GM18519 (cell line): Measurements from ENCODE around the gene CTLA4.

Experiments used
- ATAC-seq: cut with Tn5 transposase; IDR thresholded peaks from one replicate; pipeline ENCODE4 v1.9.1; 2021; ENCODE audit warnings: mild to moderate bottlenecking, moderate library complexity; ENCODE audit not compliant: unreplicated experiment, low FRiP score

CTLA4 gene

DNA sequence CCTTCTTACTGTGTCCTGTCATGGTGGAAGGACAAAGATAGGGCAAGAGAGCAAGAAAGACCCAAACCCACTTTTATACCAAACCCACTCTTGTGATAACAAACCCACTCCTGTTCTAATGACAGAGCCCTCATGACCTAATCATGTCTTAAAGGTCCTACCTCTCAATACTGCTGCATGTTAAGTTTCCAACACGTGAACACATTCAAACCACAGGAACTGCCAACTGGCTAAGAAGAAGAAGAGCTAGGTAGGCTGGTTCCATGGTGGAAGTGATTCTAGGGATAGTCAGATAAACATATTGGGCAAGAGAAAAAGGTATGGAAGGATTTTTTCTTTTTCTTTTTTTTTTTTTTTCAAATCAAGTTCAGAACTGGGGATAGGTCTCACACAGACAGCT, 22.0 kb downstream of the CTLA4 start:
- no peak for ATAC-seq

DNA sequence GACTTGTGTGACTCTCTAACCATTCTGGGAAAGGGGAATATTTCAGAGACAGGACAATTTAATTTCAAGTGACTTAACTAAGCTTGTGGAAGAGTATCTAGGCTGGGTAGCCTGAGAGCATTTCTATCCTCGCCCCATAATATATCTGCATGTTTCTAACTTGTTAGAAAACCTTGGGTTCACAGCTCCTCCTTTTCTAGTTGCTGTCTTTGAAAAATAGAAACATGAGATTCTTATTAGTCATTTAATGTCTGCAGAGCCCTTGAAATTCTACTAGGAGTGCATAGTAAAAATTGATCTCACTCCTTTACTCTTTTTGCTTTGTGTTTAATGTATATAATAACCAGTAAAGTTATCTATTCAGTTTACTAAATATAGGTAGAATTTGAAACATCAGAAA, 22.4 kb downstream of the CTLA4 start:
- ATAC-seq = no peak

DNA sequence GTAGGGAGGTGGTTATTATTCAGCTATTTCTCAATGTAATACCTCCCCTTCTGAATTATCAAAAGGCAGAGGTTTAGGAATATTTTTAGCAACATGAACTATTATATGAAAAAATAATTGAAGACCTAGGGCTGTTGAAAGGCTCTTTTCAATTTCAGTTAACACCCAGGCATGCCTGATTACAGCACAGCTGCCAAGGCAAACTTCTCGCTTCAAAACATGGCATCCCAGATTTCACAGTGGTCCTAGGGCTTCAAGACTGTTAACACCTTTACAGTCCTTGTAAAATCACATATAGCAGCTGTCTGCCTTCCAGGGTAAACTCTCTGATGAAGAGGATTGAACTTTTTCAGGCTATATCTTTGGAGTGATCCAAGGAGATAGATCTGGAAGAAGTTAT, 23.2 kb downstream of the CTLA4 start:
- ATAC-seq = no peak

DNA sequence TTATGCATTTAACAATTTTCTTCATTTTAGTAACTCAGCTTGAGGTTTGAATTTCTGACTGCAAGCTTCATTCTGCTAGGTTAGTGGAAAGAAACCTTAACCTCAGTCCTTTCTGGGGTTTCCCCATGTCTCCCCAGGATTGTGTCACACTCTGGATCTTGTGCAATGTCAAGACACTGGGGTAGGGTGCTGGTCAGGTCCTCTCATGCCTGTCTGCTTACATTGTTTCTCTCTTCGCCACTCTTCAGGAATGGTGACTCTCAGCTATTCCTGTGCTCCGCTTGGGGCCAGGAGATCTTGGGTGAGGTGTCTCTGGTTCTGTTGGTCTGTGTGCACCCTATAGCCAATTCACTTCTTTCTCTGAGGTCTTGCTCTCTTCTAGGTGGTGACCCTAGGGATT, 23.9 kb downstream of the CTLA4 start:
- ATAC-seq = no peak

DNA sequence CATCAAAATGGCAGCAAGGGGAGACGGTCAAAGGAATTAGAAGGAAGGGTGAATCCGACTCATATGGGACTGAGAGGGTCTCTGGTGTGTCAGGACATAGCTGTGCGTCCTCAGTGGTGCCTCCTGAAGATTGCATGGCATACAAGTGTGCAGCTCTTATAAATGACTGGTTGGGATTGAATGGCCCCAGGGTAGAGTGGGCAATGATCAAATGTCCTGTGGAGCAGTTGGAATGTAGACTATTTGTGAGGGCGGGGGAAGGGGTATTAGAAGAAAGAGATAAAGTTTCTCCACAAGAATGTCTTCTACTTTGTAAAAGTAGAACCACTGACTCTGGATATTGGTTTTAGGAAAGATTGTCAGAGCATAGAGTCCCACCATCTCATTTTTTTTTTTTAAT, 24.6 kb downstream of the CTLA4 start:
- ATAC-seq = no peak

DNA sequence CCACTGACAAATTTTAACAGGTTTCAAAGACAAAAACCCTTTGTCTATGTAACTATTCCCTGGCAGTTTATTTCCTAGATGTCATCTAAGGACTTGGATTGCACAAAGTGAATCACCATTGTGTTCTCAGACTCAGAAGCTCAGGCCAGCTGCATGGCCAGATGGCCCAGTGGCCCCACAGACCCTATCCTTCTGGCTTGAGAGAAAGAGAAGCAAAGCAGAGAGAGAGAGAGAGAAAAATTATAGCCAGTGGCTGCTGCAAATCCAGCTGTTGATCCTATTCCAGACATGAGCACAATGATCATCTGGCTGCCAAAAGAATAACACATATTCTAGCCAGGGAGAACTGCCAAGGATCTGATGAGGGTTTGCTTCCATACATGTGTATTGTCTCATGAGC, 25.8 kb downstream of the CTLA4 start:
- ATAC-seq = no peak

DNA sequence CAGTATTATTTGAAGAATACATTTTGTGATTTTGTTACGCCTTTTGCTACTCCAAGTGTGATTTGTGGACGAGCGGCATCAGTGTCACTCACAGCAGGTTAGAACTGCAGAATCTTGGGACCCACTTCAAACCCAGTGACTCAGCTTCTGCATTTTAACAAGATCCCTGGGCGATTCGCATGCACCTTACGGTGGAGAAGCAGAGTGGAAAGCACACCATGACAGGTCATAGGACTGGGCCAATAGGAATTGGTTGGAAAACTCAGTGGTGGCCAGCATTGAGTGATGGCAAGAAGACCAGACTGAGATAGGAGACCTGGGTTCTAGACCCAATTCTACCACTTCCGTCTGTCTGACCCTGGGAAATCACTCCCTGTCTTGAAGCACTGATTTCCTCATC, 26.3 kb downstream of the CTLA4 start:
- ATAC-seq = no peak

DNA sequence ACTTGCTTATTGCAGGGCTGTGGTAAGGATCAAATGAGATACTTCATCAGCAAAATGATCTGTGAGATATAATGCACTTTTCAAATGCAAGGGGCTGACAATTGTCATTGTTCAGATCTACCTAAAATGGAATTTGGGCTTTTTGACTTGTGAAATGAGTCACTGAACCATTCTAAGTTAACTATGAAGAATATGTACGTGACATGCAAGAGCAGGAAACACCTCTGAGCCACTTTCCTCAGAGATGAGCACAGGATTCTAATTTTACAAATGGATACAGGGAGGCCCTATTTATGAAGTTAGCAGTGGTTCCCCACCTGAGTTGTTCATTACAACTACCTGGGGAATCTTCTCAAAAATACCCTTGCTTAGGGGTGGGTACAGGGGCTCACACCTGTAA, 26.7 kb downstream of the CTLA4 start:
- ATAC-seq = peak; percentile 46

DNA sequence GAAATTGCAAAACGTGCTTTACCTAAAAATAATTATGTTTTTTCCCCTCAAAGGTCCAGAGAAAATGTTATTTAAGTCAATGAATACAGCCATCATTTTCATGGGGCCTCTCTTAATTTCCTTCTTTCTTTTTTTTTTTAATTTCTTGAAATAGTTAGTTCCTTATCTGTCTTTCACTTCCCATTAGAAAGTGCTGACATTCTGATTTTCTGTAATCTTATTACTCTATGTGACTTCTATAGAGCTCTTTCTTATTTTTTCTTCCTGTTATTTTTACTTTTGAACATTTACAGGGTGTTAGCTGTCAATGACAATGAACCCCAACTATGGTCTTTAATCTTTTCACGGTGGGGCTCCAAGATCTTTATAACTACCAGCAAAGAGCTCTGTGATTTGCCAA, 30.0 kb downstream of the CTLA4 start:
- ATAC-seq = no peak

DNA sequence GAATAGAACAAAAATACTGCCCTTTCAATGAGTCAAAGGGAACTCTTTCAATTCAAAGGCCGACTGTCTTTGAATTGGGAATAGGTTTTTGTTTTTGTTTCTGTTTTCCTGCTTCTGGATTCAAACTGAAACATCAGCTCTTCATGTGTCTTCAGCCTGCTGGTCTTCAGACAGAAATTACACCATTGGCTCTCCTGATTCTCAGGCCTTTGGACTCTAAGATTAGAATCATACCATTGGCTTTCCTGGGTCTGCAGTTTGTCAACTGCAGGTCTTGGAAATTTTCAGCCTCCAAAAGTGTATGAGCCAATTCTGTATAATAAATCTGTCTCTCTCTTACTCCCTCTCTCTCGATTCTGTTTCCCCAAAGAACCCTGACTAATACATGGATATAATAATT, 31.1 kb downstream of the CTLA4 start:
- no peak for ATAC-seq

DNA sequence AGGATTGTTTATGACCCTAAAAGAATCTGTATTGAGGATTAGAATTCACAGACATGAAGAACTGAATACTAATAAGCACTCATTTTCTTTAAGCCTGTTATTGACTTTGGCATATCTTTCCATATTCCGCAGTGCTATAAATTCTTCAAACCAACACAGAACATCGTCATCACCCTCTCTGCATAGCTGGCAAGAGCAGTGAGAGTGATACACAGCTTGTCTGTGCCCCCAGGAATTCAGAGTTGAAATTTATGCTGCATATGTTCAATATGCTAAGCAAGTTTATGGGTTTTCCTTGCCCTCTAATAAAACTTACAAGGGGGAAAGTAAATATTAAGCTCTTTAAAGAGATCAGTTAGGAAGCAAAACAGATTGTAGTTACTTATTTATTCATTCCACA, 32.7 kb downstream of the CTLA4 start:
- ATAC-seq = no peak

DNA sequence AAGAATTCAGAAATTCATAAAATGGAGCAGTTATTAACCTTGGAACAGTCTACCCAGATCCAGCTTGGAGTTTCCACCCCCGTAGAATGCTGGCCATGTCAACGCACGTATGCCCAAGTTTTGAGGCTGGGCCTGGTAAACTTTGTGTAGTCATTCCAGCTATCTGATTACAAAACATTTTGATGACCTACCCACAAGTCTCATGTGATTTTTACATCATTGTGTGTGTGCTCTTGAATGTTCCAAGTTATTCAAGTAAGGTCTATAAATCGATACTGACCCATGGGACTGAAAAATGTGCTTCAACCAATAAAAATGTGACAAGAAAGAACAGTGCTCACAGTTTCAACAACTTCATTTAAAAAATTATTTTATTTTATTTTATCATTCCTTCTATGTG, 36.5 kb downstream of the CTLA4 start:
- ATAC-seq = no peak

DNA sequence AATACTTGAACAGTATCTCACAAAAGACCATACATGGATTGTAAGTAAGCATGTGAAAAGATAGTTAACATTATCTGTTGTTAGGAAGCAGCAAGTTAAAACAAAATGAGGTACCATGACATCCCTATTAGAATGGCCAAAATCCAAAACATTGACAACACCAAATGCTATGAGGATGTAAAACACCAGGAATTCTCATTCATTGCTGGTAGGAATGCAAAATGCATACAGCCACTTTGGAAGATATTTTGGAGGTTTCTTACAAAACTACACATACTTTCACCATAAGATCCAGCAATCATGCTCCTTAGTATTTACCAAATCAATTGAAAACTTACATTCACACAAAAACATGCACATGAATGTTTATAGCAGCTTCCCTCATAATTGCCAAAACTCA, 38.1 kb downstream of the CTLA4 start:
- no peak for ATAC-seq

DNA sequence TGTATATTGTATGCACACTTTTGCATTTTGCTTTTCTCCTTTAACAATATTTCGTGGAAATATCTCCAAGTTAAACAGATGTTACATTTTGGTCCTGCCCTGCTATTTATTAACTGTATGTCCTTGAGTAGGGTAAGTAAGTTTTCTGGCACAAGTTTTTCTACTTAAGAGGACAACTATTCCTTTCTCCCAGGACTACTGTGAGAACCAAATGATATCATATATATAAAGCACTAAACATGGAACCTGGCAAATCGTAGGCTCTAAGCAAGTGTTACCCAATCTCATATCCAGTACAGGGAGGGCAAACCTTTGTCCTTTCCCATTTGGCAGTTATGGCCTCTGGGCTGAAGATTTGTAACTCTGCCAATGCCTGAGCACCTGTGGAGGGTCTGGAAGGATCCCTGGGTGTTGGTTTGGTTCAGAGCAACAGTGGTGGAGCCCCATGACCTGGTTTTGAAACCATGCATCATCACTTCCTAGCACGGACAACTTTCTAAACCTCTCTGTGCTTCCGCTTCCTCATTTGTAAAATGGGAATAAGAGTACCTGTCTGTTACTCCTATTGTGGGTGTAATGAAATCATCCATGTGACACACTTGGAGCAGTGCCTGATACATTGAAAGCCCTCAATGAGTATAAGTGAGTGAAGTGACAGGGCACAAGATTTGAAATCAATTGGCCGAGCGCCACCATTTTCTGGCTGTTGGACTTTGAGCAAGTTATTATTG, 40.7 kb downstream of the CTLA4 start:
- no peak for ATAC-seq

DNA sequence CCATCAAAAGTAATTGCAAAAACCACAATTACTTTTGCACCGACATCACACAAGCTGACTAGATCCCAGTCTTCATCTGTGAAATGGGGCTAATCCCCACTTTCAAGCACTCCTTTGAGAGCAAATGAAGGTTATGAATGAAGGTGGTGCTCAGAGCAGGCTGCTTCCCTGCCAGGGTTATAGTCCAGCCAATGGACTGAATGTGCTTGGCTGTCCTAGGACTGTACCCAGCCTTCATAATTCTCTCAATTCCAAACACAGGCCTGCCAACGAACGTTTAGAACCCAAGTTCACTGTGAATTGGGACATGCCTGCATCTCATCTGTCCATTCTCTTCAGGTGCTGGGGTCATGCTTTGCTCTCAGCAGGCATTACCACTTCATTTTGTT, 41.2 kb downstream of the CTLA4 start:
- no peak for ATAC-seq

DNA sequence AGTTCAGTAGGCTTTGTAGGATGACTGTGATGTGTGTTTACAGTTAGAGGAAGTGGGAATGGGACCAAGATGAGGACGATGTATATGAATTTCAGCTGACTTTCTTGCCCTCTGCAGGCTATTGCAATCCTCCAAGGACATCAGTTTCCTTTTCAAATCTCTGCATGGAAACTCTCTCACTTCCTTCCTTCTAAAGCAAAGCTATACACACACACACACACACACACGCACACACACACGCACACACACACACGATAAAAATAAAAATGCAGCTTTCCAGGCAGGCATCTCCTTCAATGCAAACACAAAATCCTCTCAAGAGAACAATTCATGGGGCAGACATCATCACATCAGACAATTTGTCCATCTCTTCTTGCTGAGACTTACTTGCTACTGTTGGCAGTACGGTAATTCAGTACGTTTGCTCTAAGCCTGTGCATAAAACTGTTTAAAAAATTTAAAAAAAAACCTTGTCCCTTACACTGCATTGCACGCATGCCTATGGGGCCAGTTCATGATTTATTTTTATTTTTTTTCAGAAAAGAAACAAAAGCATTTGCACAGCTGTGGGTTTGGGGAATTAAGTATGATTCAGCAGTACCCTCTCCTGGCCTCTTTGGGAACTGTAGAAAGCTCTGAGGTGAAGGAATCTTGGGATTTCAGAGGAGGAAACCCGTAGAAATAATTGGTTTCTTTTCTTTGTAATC, 41.8 kb downstream of the CTLA4 start:
- ATAC-seq = no peak

DNA sequence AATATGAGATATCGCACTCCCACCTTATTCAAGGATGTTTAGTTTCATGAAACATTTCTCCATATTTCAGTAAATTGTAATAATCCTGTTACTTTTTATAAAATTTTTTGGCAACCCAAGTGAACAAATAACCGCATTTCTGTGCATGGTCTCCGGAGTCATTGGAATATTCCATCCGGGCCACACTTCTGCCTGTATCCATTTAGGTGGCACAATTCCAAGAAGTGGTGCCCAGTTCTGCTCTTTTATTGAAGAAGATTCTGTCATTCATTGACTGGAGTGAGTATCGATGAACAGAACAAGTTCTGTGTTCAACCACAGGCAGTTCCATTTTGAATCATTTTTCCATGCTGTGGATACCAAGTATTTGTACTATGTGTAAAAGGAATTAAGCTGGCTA, 42.4 kb downstream of the CTLA4 start:
- no peak for ATAC-seq

DNA sequence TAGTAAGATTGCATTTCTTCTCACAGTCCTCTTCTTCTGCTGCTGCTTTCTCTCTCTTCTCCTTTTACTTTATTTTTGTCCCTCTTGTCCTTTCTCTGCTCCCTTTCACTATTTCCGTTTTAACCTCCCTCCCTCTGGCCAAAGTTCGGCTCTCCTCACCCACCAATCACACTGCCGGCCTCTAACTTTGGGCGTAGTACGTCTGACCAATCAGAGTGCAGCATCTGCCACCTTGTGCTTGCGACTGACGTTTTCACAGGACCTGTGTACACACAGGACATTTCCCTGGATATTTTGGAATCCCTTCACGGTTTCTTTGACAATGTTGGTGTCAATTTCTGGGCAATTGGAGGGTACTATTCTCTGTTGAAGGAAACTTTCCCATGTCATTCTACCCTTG, 46.4 kb downstream of the CTLA4 start:
- no peak for ATAC-seq

DNA sequence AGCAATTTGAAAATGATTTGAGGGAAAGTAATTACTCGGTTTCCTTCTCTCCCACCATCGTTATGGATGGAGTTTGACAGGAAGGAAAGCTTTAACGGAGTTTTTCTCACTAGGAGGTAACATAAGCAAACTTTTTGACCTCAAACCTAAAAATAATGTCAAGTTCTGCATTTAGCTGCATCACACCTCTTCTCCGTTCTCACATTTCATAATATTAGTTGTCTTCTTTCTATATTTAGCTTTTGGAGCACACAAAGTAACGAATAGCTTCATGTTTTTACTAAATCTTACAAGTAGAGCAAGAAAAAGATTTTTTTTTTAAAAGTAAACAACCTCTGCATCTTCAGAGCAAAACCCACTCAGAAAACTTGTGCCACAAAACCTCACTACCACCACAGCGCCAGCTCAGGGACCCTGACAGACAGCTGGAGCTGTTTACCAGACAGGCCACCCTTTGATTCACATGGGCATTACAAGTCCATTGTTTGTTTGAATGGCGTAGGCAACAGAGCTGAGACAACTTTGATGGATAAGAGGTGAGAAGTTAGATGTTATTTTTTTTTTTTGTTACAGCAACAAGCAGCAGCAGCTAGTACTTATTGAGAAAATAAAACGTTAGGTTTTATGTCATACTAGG, 47.1 kb downstream of the CTLA4 start:
- no peak for ATAC-seq

DNA sequence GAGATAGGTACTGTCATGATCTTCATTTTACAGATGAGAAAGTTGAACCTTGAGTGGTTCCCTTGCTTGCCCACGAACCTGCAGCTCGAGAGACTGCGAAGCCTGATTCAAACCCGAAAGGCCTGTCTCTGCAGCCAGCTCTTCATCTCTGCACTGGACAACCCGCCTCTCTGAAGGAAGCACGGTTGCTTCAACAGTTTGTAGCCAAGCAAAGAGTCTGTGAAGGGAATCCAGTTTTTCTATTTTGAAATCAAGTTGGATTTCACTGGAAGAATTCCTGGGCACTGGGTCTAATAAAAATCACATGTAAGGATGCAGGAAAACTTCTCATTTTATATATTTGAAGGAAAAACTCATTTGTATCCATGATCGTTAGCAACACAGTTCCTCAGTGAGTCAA, 47.7 kb downstream of the CTLA4 start:
- no peak for ATAC-seq

DNA sequence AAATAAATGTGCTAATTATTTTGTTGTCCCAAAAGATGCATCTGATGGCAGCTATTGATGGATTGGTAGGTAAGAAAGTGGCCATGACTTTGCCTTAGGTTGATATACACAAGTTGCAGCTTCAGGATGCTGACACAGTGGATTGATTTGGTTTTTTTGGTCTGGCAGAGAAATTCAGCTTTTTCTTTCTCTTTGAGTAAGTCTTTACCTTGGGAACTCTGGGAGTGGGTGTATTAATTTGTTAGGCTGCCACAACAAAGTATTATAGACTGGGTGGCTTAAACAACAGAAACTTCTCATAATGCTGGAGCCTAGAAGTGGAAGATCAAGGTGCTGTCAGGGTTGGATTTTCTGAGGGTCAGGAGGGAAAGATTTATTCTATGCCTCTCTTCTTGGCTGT, 49.2 kb downstream of the CTLA4 start:
- ATAC-seq = no peak

DNA sequence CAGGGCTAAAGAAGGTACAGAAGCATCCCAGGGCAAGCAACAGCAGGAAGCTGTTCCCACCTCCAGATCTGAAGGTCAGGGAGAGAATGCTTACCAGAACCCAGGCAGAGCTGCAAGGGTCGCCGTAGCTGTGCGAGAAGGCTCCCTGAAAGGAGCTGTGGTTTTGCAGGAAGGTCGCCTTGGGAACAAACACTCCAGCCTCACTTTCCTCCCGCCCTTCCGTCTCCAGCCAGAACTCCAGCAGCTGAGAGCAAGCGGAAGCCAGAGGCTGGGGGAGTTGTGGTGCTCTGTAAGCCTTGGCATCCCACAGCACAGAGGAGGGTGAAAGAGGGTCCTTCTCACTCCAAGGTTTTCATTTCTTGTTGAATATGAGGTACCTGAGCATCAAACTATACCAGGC, 50.7 kb downstream of the CTLA4 start:
- ATAC-seq = no peak
